ENCODE measurements around the gene MYO1H.

GRCh38 chr12:109461049-109461845 is 113.5 kb downstream of the MYO1H start:
- TF ChIP-seq SMYD3 (CRISPR knock-in tag; IDR thresholded peaks at IDR 0.05) = no peak
- TF ChIP-seq ZNF552 (CRISPR knock-in tag; IDR thresholded peaks at IDR 0.05; ENCODE audit: borderline replicate concordance) = no peak
- TF ChIP-seq ZNF782 (CRISPR knock-in tag; IDR thresholded peaks at IDR 0.05; ENCODE audit: borderline replicate concordance) = no peak
- TF ChIP-seq ZNF775 (CRISPR knock-in tag; IDR thresholded peaks at IDR 0.05; ENCODE audit: borderline replicate concordance) = no peak

Data from HepG2 (cell line).